A673 (cell line): Measurements from ENCODE around the gene KRT2.

Source experiments
- CTCF ChIP-seq: fragments of 300-800, 200-600 bp; sonication (generic); conservative IDR thresholded peaks from 2 replicates; pipeline ENCODE4 v1.5.1; 2017; ENCODE audit warnings: low read depth, mild to moderate bottlenecking, antibody characterized with exemption, low read length, moderate library complexity, mixed read lengths
- EZH2 ChIP-seq: fragments of 200-600 bp; sonication (generic); IDR thresholded peaks from 2 replicates; pipeline ENCODE4 v1.6.1; 2017; ENCODE audit warnings: borderline replicate concordance, low read depth, mild to moderate bottlenecking, mixed read lengths, antibody characterized with exemption, low read length; ENCODE audit not compliant: poor library complexity, severe bottlenecking

- TF ChIP-seq CTCF (no peak), EZH2 (no peak)
These were observed 18.6 kb downstream of the KRT2 start for GRCh38 chr12:52633383-52633782.
